ENCODE data around the gene SATB1. TPM values are rescaled to one million over a fixed set of nuclear protein-coding genes. Genes with fewer than 3 reads are reported as not detected.

Gene SATB1
- total RNA-seq, 1 experiment from 2014 or later = 28.7 TPM

GRCh38 chr3:18431266-18431665, 6.1 kb upstream of the SATB1 start:
- no peak overlapping the region for H3K4me2 ChIP-seq
- intact Hi-C loops (cut with micrococcal nuclease; ENCODE audit: unreplicated experiment) = no loop called here
- H3K4me3 ChIP-seq = no peak overlapping the region
- H3K79me2 ChIP-seq (ENCODE audit: low read depth) = 0 out of 2 replicates have a peak, but pooled peaks cover 3% of the 10 kb centered on the region
- no peaks in the 10 kb centered on the region for H3K27me3 ChIP-seq (ENCODE audit: insufficient read depth, low read depth)
- H3K36me3 ChIP-seq (ENCODE audit: low read depth) = no peaks in the 10 kb centered on the region
- ChIA-PET POLR2A (ENCODE audit: unreplicated experiment) (no interaction called here), CTCF (no interaction called here)
- BruUV-seq (replicated peaks) = no TSS peak
- no peaks in the 10 kb centered on the region; the same call in 1 of the 2 replicates for H3F3A ChIP-seq (ENCODE audit: insufficient read depth, low read depth)
- H3K4me1 ChIP-seq (replicated peaks; ENCODE audit: insufficient read depth) = peaks cover 14% of the 10 kb centered on the region
- H3K27ac ChIP-seq = no peak overlapping the region
- no peaks in the 10 kb centered on the region for H3K9me2 ChIP-seq (ENCODE audit: insufficient read depth)
- no peak overlapping the region for H2AFZ ChIP-seq
- TF ChIP-seq EZH2 (IDR thresholded peaks at IDR 0.05; ENCODE audit: low read depth) (no peak), CTCF (conservative IDR thresholded peaks at IDR 0.05) (no peak)
- H3K9me3 ChIP-seq (ENCODE audit: insufficient read depth, low read depth) = no peaks in the 10 kb centered on the region
- no peak for DNase-seq
- no peaks in the 10 kb centered on the region for H4K20me1 ChIP-seq (ENCODE audit: insufficient read depth)

GRCh38 chr3:18428991-18429745, 4.0 kb upstream of the SATB1 start:
- POLR2A ChIA-PET (ENCODE audit: unreplicated experiment) = interaction anchor here (0.7 kb wide), 1 partner anchor 8 kb away, joined by 3 read pairs; no protein-coding TSS in a partner anchor
- H3K9me2 ChIP-seq (ENCODE audit: insufficient read depth) = no peaks in the 10 kb centered on the region
- CTCF ChIA-PET = no interaction called here
- no TSS peak for BruUV-seq (replicated peaks)
- TF ChIP-seq EZH2 (IDR thresholded peaks at IDR 0.05; ENCODE audit: low read depth) (no peak), CTCF (conservative IDR thresholded peaks at IDR 0.05) (no peak)
- no peak overlapping the region for H2AFZ ChIP-seq
- H3K9me3 ChIP-seq (ENCODE audit: insufficient read depth, low read depth) = no peaks in the 10 kb centered on the region
- DNase-seq = no peak
- no peak overlapping the region for H3K4me3 ChIP-seq
- H3K27ac ChIP-seq = no peak overlapping the region
- no peaks in the 10 kb centered on the region for H4K20me1 ChIP-seq (ENCODE audit: insufficient read depth)
- no peaks in the 10 kb centered on the region for H3K36me3 ChIP-seq (ENCODE audit: low read depth)
- no peak overlapping the region for H3K4me2 ChIP-seq
- no peaks in the 10 kb centered on the region for H3K27me3 ChIP-seq (ENCODE audit: insufficient read depth, low read depth)
- H3K79me2 ChIP-seq (ENCODE audit: low read depth) = peaks cover 8% of the 10 kb centered on the region; the same call in 1 of the 2 replicates
- H3K4me1 ChIP-seq (replicated peaks; ENCODE audit: insufficient read depth) = peaks cover 15% of the 10 kb centered on the region
- intact Hi-C loops (cut with micrococcal nuclease; ENCODE audit: unreplicated experiment) = no loop called here
- no peaks in the 10 kb centered on the region; the same call in 1 of the 2 replicates for H3F3A ChIP-seq (ENCODE audit: insufficient read depth, low read depth)

- H3K79me2 ChIP-seq (ENCODE audit: low read depth) = peaks cover 10% of the 10 kb centered on the region; the same call in 1 of the 2 replicates
- BruUV-seq (replicated peaks) = no TSS peak
- H3K9me3 ChIP-seq (ENCODE audit: insufficient read depth, low read depth) = no peaks in the 10 kb centered on the region
- TF ChIP-seq CTCF (conservative IDR thresholded peaks at IDR 0.05) (no peak), EZH2 (IDR thresholded peaks at IDR 0.05; ENCODE audit: low read depth) (no peak)
- POLR2A ChIA-PET (ENCODE audit: unreplicated experiment) = no interaction called here
- H3K27ac ChIP-seq = no peak overlapping the region
- H3K27me3 ChIP-seq (ENCODE audit: insufficient read depth, low read depth) = no peaks in the 10 kb centered on the region
- peaks cover 17% of the 10 kb centered on the region for H3K4me1 ChIP-seq (replicated peaks; ENCODE audit: insufficient read depth)
- CTCF ChIA-PET = no interaction called here
- no peaks in the 10 kb centered on the region for H3K9me2 ChIP-seq (ENCODE audit: insufficient read depth)
- no peak overlapping the region for H3K4me3 ChIP-seq
- no peak for DNase-seq
- intact Hi-C loops (cut with micrococcal nuclease; ENCODE audit: unreplicated experiment) = no loop called here
- no peak overlapping the region for H2AFZ ChIP-seq
- H4K20me1 ChIP-seq (ENCODE audit: insufficient read depth) = no peaks in the 10 kb centered on the region
- peaks cover 4% of the 10 kb centered on the region; the same call in 1 of the 2 replicates for H3F3A ChIP-seq (ENCODE audit: insufficient read depth, low read depth)
- no peaks in the 10 kb centered on the region for H3K36me3 ChIP-seq (ENCODE audit: low read depth)
- H3K4me2 ChIP-seq = no peak overlapping the region
Measured at GRCh38 chr3:18428036-18428435, 2.9 kb upstream of the SATB1 start.

All from PC-9 (cell line).